ENCODE measurements around the gene ZNF534.
"Not testable (repeated sequence)": the region's sequence is repeated elsewhere in the genome, so short reads cannot be mapped to it uniquely, and the experiment has no call there.

ZNF534 gene

DNA sequence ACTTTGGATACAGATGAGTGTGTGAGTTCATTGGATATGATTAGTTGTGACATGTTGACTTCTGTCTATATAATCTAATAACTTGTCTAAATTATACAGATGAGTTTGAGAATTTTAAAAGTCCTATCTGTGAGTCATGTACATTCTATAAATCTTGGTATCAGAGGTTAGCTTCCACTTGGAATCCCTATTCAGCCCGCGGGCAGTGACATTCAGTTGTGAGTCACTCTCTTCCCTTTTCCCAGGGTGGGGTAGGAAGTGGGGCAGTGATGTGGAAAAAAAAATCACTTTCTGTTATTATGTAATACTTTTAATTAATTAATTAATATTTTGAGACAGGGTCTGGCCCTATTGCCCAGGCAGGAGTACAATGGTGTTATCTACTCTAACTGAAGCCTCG lies 65.6 kb downstream of the ZNF534 start:
- no peak for DNase-seq (ENCODE audit: low spot score)

GRCh38 chr19:52498571-52498970 lies 69.6 kb downstream of the ZNF534 start:
- DNase-seq (ENCODE audit: low spot score): no peak

DNA sequence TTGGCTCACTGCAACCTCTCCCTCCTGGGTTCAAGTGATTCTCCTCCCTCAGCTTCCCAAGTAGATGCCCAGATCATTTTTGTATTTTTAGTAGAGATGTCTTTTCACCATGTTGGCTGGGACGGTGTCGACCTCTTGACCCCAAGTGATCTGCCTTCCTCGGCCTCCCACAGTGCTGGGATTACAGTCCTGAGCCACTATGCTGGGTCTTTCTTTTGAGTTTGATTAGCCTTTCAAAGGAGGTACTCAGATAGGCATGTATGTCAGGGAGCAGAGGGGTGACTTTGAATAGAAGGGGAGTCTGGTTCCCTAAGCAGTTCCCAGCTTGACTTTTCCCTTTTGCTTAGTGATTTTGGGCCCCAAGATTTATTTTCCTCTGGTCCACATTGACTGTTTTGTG lies 71.5 kb downstream of the ZNF534 start:
- DNase-seq (ENCODE audit: low spot score): not testable (repeated sequence)

DNA sequence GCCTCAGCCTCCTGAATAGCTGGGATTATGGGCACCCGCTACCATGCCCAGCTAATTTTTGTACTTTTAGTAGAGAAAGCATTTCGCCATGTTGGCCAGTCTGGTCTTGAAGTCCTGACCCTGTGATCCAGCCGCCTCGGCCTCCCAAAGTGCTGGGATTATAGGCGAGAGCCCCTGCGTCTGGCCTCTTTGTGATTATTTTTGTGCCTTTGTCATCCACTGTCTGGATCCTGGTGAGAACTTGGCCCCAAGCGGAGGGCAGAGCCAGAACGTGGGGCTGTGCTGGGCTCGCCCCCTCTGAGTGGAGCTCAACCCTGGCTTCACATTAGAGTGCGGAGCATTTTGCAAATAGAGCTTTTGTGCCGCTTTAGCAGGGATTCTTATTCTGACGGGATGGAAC lies 72.0 kb downstream of the ZNF534 start:
- DNase-seq (ENCODE audit: low spot score): not testable (repeated sequence)

Small RNA genes lying within 50 kb of the gene (small RNA-seq; reads per million reads assigned to genes)
- 0 reads per million in 2 experiments for gene AC010332.1

Data from SK-N-DZ (cell line).